ENCODE results near the gene TRIM67.
A peak's percentile ranks its signal among the peaks of the same experiment; 100 is the strongest.

TRIM67 gene

GRCh38 chr1:231242516-231243198 is 80.8 kb downstream of the TRIM67 start:
- peak overlapping the region; percentile 75 for H3K4me3 ChIP-seq (ENCODE audit: low read depth, low read length)
- no peak for DNase-seq (ENCODE audit: low read depth)
- TF ChIP-seq, protein P1, sequence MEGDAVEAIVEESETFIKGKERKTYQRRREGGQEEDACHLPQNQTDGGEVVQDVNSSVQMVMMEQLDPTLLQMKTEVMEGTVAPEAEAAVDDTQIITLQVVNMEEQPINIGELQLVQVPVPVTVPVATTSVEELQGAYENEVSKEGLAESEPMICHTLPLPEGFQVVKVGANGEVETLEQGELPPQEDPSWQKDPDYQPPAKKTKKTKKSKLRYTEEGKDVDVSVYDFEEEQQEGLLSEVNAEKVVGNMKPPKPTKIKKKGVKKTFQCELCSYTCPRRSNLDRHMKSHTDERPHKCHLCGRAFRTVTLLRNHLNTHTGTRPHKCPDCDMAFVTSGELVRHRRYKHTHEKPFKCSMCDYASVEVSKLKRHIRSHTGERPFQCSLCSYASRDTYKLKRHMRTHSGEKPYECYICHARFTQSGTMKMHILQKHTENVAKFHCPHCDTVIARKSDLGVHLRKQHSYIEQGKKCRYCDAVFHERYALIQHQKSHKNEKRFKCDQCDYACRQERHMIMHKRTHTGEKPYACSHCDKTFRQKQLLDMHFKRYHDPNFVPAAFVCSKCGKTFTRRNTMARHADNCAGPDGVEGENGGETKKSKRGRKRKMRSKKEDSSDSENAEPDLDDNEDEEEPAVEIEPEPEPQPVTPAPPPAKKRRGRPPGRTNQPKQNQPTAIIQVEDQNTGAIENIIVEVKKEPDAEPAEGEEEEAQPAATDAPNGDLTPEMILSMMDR (IDR thresholded peaks at IDR 0.05; ENCODE audit: control insufficient read depth, extremely low read depth, insufficient read depth) = no peak

DNA sequence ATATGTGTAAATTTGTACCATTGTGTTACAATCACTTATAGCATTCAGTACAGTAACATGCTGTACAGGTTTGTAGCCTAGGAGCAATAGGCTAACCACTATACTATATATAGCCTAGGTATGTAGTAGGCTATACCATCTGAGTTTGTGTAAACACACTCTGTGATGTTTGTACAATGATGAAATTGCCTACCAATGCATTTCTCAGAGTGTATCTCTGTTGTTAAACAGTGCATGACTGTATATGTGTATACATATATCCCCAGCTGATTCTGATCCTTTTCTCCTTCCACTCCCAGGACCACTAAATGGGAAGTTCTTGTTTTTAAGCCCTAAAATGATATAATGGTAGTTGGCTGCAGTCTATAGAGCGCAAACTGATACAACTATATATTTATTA is 86.9 kb downstream of the TRIM67 start:
- H3K4me3 ChIP-seq (ENCODE audit: low read depth, low read length) = no peak overlapping the region
- TF ChIP-seq, protein P1 (IDR thresholded peaks at IDR 0.05; ENCODE audit: control insufficient read depth, extremely low read depth, insufficient read depth) = no peak
- DNase-seq (ENCODE audit: low read depth) = peak; percentile 67

- H3K4me3 ChIP-seq (ENCODE audit: low read depth, low read length) = no peak overlapping the region
- DNase-seq (ENCODE audit: low read depth) = no peak
- TF ChIP-seq, protein P1 (IDR thresholded peaks at IDR 0.05; ENCODE audit: control insufficient read depth, extremely low read depth, insufficient read depth) = no peak
Measured at GRCh38 chr1:231252336-231252735, 90.5 kb downstream of the TRIM67 start.

DNA sequence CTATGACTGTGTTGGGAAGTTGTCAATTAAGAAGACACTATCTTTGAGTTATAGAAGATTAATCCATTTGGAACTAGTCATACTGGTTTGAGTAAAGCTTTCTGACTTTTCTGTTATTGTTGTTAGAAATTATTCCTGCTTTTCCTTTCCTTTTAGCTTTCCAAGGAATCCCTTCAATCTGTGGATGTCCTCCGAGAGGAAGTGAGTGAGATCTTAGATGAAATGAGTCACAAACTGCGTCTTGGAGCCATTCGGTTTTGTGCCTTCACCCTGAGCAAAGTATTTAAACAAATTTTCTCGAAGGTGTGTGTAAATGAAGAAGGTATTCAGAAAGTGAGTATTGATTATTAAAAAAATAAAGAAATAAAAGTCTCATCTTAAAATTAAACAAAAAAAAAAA is 98.5 kb downstream of the TRIM67 start:
- TF ChIP-seq, protein P1 (IDR thresholded peaks at IDR 0.05; ENCODE audit: control insufficient read depth, extremely low read depth, insufficient read depth) = no peak

GRCh38 chr1:231264642-231265041 is 102.8 kb downstream of the TRIM67 start:
- DNase-seq (ENCODE audit: low read depth) = no peak
- TF ChIP-seq, protein P1 (IDR thresholded peaks at IDR 0.05; ENCODE audit: control insufficient read depth, extremely low read depth, insufficient read depth) = no peak

More for the DNA sequence above, 98.5 kb downstream of the TRIM67 start:
- DNase-seq (ENCODE audit: low read depth) = no peak
- no peak overlapping the region for H3K4me3 ChIP-seq (ENCODE audit: low read depth, low read length)

GRCh38 chr1:231265379-231265778 is 103.5 kb downstream of the TRIM67 start:
- no peak overlapping the region for H3K4me3 ChIP-seq (ENCODE audit: low read depth, low read length)
- no peak for DNase-seq (ENCODE audit: low read depth)
- TF ChIP-seq, protein P1 (IDR thresholded peaks at IDR 0.05; ENCODE audit: control insufficient read depth, extremely low read depth, insufficient read depth) = no peak

More at GRCh38 chr1:231264642-231265041, 102.8 kb downstream of the TRIM67 start:
- no peak overlapping the region for H3K4me3 ChIP-seq (ENCODE audit: low read depth, low read length)

DNA sequence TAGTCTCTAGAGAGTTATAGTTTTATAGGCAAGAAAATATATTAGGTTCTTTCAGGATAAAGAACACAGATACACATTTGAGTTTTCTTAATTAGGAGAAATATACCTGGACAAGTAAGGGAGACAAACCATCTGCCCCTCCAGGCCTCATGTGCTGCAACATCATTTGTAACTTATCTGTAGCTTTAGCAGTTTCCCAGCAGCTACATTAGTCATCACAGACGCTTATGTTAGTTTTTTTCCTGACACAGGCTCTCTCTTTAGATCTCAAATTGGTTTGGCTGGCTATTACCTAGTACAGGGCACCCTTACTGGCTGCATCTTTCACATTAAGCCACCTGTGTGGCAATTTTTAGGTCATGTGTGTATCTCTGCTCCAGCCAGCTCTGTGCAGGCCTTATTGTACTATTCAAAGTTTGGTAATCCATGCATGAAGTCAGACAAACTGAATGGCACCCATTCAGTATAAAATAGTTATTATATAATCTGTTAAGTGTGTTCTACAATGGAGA is 105.0 kb downstream of the TRIM67 start:
- TF ChIP-seq, protein P1 (IDR thresholded peaks at IDR 0.05; ENCODE audit: control insufficient read depth, extremely low read depth, insufficient read depth) = no peak
- no peak overlapping the region for H3K4me3 ChIP-seq (ENCODE audit: low read depth, low read length)
- no peak for DNase-seq (ENCODE audit: low read depth)

All from LNCaP clone FGC (cell line).